GM23338 (cell line): ENCODE measurements around the gene GRAMD1B. TPM values are rescaled to one million over a fixed set of nuclear protein-coding genes. Genes with fewer than 3 reads are reported as not detected.

Experiments
- ATAC-seq: fragments of 200-7000 bp; cut with Tn5 transposase; 3 replicates; pipeline ENCODE4 v1.9.1; 2020
- DNase-seq: peaks from one replicate; pipeline ENCODE4 v3.0.0-alpha.2; 2015; ENCODE audit warnings: low spot score
- H2AFZ ChIP-seq: fragments of 200-600 bp; sonication (generic); 2 replicates; pipeline ENCODE4 v1.8.0; 2016; ENCODE audit warnings: antibody characterized with exemption, mild to moderate bottlenecking, moderate library complexity
- H3F3A ChIP-seq: fragments of 200-600 bp; sonication (generic); replicated peaks from 2 replicates; pipeline ENCODE4 v1.8.0; 2017; ENCODE audit warnings: antibody characterized with exemption, mixed run types, low read depth
- H3K27ac ChIP-seq: fragments of 200-600 bp; sonication (generic); 2 replicates; pipeline ENCODE4 v1.6.1; 2016; ENCODE audit warnings: low read depth
- H3K27me3 ChIP-seq: fragments of 200-600 bp; sonication (generic); 2 replicates; pipeline ENCODE4 v1.8.0; 2016; ENCODE audit warnings: mild to moderate bottlenecking, mixed run types, moderate library complexity; ENCODE audit not compliant: insufficient read depth
- H3K36me3 ChIP-seq: fragments of 200-600 bp; sonication (generic); 2 replicates; pipeline ENCODE4 v1.8.0; 2016; ENCODE audit warnings: mild to moderate bottlenecking; ENCODE audit not compliant: insufficient read depth
- H3K4me1 ChIP-seq: fragments of 200-600 bp; sonication (generic); 2 replicates; pipeline ENCODE4 v1.8.0; 2016; ENCODE audit warnings: mild to moderate bottlenecking, moderate library complexity; ENCODE audit not compliant: insufficient read depth
- H3K4me2 ChIP-seq: fragments of 200-600 bp; sonication (generic); 2 replicates; pipeline ENCODE4 v1.7.1; 2017; ENCODE audit warnings: mixed run types
- H3K4me3 ChIP-seq: fragments of 200-600 bp; sonication (generic); 2 replicates; pipeline ENCODE4 v1.6.1; 2016; ENCODE audit warnings: mixed run types
- H3K79me2 ChIP-seq: fragments of 200-600 bp; sonication (generic); replicated peaks from 2 replicates; pipeline ENCODE4 v1.8.0; 2017; ENCODE audit warnings: mild to moderate bottlenecking; ENCODE audit not compliant: insufficient read depth
- H3K9me2 ChIP-seq: fragments of 200-600 bp; sonication (generic); 2 replicates; pipeline ENCODE4 v1.8.0; 2017; ENCODE audit not compliant: insufficient read depth
- H4K20me1 ChIP-seq: fragments of 200-600 bp; sonication (generic); replicated peaks from 2 replicates; pipeline ENCODE4 v1.8.0; 2017; ENCODE audit warnings: mild to moderate bottlenecking; ENCODE audit not compliant: insufficient read depth
- H3K27ac Mint-ChIP-seq: 2 replicates; pipeline ENCODE4 v1.8.0; 2020; ENCODE audit warnings: inconsistent platforms, mild to moderate bottlenecking, moderate library complexity, mixed read lengths
- H3K27me3 Mint-ChIP-seq: 3 replicates; pipeline ENCODE4 v1.8.0; 2022; ENCODE audit warnings: low read depth, mild to moderate bottlenecking, moderate library complexity, mixed read lengths, inconsistent platforms; ENCODE audit not compliant: insufficient read depth, poor library complexity
- H3K36me3 Mint-ChIP-seq: 3 replicates; pipeline ENCODE4 v1.8.0; 2021; ENCODE audit warnings: low read depth, mild to moderate bottlenecking, inconsistent platforms, moderate library complexity, mixed read lengths
- H3K4me1 Mint-ChIP-seq: 3 replicates; pipeline ENCODE4 v1.8.0; 2020; ENCODE audit warnings: mild to moderate bottlenecking, inconsistent platforms, mixed read lengths
- H3K4me3 Mint-ChIP-seq: 3 replicates; pipeline ENCODE4 v1.8.0; 2021; ENCODE audit warnings: moderate library complexity, mild to moderate bottlenecking, inconsistent platforms, mixed read lengths
- H3K9me3 Mint-ChIP-seq: 3 replicates; pipeline ENCODE4 v1.8.0; 2020; ENCODE audit warnings: moderate library complexity, mild to moderate bottlenecking, inconsistent platforms, mixed read lengths
- CREB1 ChIP-seq: fragments of 250-450 bp; sonication (Bioruptor Pico); IDR thresholded peaks from 2 replicates; pipeline ENCODE4 v1.5.0; 2020; ENCODE audit warnings: low read depth, mild to moderate bottlenecking, moderate library complexity
- CTCF ChIP-seq, 2 experiments: fragments of 200-600 bp in 1 of 2; sonication (generic) in 1 of 2; conservative IDR thresholded peaks; 2 replicates each; pipeline versions ENCODE4 v1.5.1 to v1.6.1; 2016 to 2017; ENCODE audit warnings: antibody characterized with exemption in 2 of 2, low read depth in 2 of 2, mild to moderate bottlenecking in 2 of 2, moderate library complexity in 1 of 2
- EZH2 ChIP-seq: fragments of 200-600 bp; sonication (generic); IDR thresholded peaks from one replicate; pipeline ENCODE4 v1.8.0; 2017; ENCODE audit warnings: antibody characterized with exemption, mild to moderate bottlenecking, low read depth; ENCODE audit not compliant: unreplicated experiment
- EZH2phosphoT487 ChIP-seq: fragments of 200-600 bp; sonication (generic); IDR thresholded peaks from one replicate; pipeline ENCODE4 v1.8.1; 2018; ENCODE audit warnings: antibody characterized with exemption; ENCODE audit not compliant: unreplicated experiment
- JUNB ChIP-seq: IDR thresholded peaks from one replicate; pipeline ENCODE4 v1.6.1; 2016; ENCODE audit warnings: antibody characterized with exemption; ENCODE audit not compliant: unreplicated experiment
- NANOG ChIP-seq: IDR thresholded peaks from 2 replicates; pipeline ENCODE4 v1.6.1; 2016; ENCODE audit warnings: antibody characterized with exemption, borderline replicate concordance
- POLR2AphosphoS5 ChIP-seq: IDR thresholded peaks from 2 replicates; pipeline ENCODE4 v1.6.1; 2016; ENCODE audit warnings: antibody characterized with exemption, low read depth
- REST ChIP-seq: IDR thresholded peaks from one replicate; pipeline ENCODE4 v1.6.1; 2018; ENCODE audit warnings: antibody characterized with exemption; ENCODE audit not compliant: unreplicated experiment
- STAT1 ChIP-seq: IDR thresholded peaks from one replicate; pipeline ENCODE4 v1.6.1; 2016; ENCODE audit warnings: antibody characterized with exemption; ENCODE audit not compliant: unreplicated experiment
- ZNF114 ChIP-seq: fragments of 250-450 bp; sonication (Bioruptor Pico); IDR thresholded peaks from 2 replicates; pipeline ENCODE4 v1.5.0; 2020; ENCODE audit warnings: mild to moderate bottlenecking, moderate library complexity
- ZNF331 ChIP-seq: fragments of 250-450 bp; sonication (Bioruptor Pico); IDR thresholded peaks from 2 replicates; pipeline ENCODE4 v1.5.0; 2020; ENCODE audit warnings: low read depth, mild to moderate bottlenecking, moderate library complexity
- ZNF462 ChIP-seq: fragments of 250-450 bp; sonication (Bioruptor Pico); IDR thresholded peaks from 2 replicates; pipeline ENCODE4 v1.5.0; 2020; ENCODE audit warnings: mild to moderate bottlenecking, moderate library complexity
- polyA plus RNA-seq: library from polyadenylated mRNA; unstranded; fragments of >200 nt; fragmentation: Nextera tagmentation; extraction: Ambion mirVana; gene quantifications from 2 replicates; pipeline ENCODE4 v1.2.1, GENCODE V29; 2016
- total RNA-seq: library from RNA; depleted of rRNA; stranded (reverse); fragments of >200 nt; shearing (Covaris generic); gene quantifications from 2 replicates; pipeline ENCODE4 v1.2.3, GENCODE V29; 2014
- TF ChIP-seq, protein P1 (sequence below): IDR thresholded peaks from 2 replicates; pipeline ENCODE4 v1.6.1; 2016; ENCODE audit warnings: antibody characterized with exemption

GRAMD1B gene
- total and polyA plus RNA-seq, 2 experiments from 2014 or later = 3.7 to 24.3 TPM

GRCh38 chr11:123518496-123519054 is 88.5 kb downstream of the GRAMD1B start:
- Histone ChIP-seq H3K4me2 (peak overlapping the region; percentile 64; the same call in 1 of the 2 replicates), H4K20me1 (no peaks in the 10 kb centered on the region), H3K27me3 (no peaks in the 10 kb centered on the region), H3K9me2 (no peaks in the 10 kb centered on the region), H3K27ac (0 out of 2 replicates have a peak overlapping the region, but pooled peaks have one; percentile 45), H3K4me1 (peaks cover 35% of the 10 kb centered on the region), H2AFZ (no peak overlapping the region), H3K36me3 (no peaks in the 10 kb centered on the region), H3K79me2 (no peaks in the 10 kb centered on the region), H3F3A (no peaks in the 10 kb centered on the region), H3K4me3 (no peak overlapping the region)
- Mint-ChIP-seq H3K4me3 (no peak overlapping the region), H3K36me3 (no peaks in the 10 kb centered on the region), H3K9me3 (no peaks in the 10 kb centered on the region; the same call in 2 of the 3 replicates), H3K27ac (no peak overlapping the region; the same call in 1 of the 2 replicates), H3K4me1 (peaks cover 33% of the 10 kb centered on the region), H3K27me3 (peaks cover 1% of the 10 kb centered on the region)
- no peak for TF ChIP-seq EZH2phosphoT487
- TF ChIP-seq POLR2AphosphoS5 = no peak
- TF ChIP-seq EZH2 = no peak
- TF ChIP-seq REST = no peak
- TF ChIP-seq NANOG = no peak
- TF ChIP-seq CREB1 = no peak
- no peak for TF ChIP-seq CTCF (conservative IDR thresholded peaks at IDR 0.05; ENCODE audit: low read depth in 2 of 2)
- TF ChIP-seq, protein P1, sequence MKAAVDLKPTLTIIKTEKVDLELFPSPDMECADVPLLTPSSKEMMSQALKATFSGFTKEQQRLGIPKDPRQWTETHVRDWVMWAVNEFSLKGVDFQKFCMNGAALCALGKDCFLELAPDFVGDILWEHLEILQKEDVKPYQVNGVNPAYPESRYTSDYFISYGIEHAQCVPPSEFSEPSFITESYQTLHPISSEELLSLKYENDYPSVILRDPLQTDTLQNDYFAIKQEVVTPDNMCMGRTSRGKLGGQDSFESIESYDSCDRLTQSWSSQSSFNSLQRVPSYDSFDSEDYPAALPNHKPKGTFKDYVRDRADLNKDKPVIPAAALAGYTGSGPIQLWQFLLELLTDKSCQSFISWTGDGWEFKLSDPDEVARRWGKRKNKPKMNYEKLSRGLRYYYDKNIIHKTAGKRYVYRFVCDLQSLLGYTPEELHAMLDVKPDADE = no peak
- no peak for TF ChIP-seq ZNF462 (CRISPR knock-in tag)
- TF ChIP-seq ZNF331 (CRISPR knock-in tag) = no peak
- TF ChIP-seq ZNF114 (CRISPR knock-in tag) = no peak
- no peak for TF ChIP-seq JUNB
- no peak for TF ChIP-seq STAT1
- ATAC-seq = peak; percentile 17
- no peak for DNase-seq
